IPS-20b (cell line): ENCODE results near the gene DNAJB4.

Experiments used
- H3K27ac ChIP-seq: one replicate; pipeline ENCODE4 v1.5.1; 2013; ENCODE audit warnings: low read length
- H3K27me3 ChIP-seq: 2 replicates; pipeline ENCODE4 v1.6.1; 2013; ENCODE audit warnings: mild to moderate bottlenecking, low read length, inconsistent platforms; ENCODE audit not compliant: insufficient read depth
- H3K36me3 ChIP-seq: 2 replicates; pipeline ENCODE4 v1.6.1; 2013; ENCODE audit warnings: low read depth, mild to moderate bottlenecking, inconsistent platforms, low read length, moderate library complexity; ENCODE audit not compliant: insufficient read depth
- H3K4me1 ChIP-seq: 2 replicates; pipeline ENCODE4 v1.6.1; 2013; ENCODE audit warnings: mild to moderate bottlenecking, control low read depth, inconsistent platforms, low read length, moderate library complexity; ENCODE audit not compliant: insufficient read depth
- H3K4me3 ChIP-seq: 2 replicates; pipeline ENCODE4 v1.5.1; 2013; ENCODE audit warnings: mild to moderate bottlenecking, low read length, inconsistent platforms
- H3K9ac ChIP-seq: 2 replicates; pipeline ENCODE4 v1.6.1; 2013; ENCODE audit warnings: low read depth, mild to moderate bottlenecking, inconsistent platforms, low read length, moderate library complexity
- H3K9me3 ChIP-seq: 2 replicates; pipeline ENCODE4 v1.6.1; 2013; ENCODE audit warnings: mild to moderate bottlenecking, low read depth, low read length, inconsistent platforms; ENCODE audit not compliant: insufficient read depth

Gene DNAJB4

DNA sequence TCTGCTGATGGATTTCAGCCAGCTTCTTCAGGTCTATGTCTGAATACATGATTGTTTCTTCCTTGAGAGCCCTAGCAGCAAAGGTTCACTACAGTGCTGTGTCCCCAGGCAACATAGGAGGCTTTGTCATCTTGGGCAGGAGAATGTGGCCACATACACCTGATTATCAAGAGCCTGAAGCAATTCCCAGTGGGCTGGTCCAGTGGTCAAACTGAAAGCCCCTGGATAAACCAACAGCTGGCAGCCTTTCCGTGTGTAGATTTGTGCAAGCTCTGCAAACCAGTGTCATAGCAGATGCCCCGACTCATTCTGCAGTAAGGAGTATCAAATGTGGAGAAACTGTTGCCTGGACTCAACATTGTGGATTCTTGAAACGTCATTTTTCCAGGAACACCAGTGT is 38.7 kb downstream of the DNAJB4 start:
- H3K27me3 ChIP-seq, result peaks cover 58% of the 10 kb centered on the region

GRCh38 chr1:78044796-78045562 is 40.2 kb downstream of the DNAJB4 start:
- no peak overlapping the region for H3K27ac ChIP-seq
- peaks cover 7% of the 10 kb centered on the region; the same call in 1 of the 2 replicates for H3K4me1 ChIP-seq
- H3K36me3 ChIP-seq, result no peaks in the 10 kb centered on the region
- H3K27me3 ChIP-seq, result peaks cover 59% of the 10 kb centered on the region
- H3K9ac ChIP-seq, result peak overlapping the region; percentile 81; the same call in 1 of the 2 replicates
- H3K4me3 ChIP-seq, result peak overlapping the region; percentile 85
- H3K9me3 ChIP-seq, result no peaks in the 10 kb centered on the region

More for the DNA sequence above, 38.7 kb downstream of the DNAJB4 start:
- H3K9ac ChIP-seq, result no peak overlapping the region
- H3K4me3 ChIP-seq, result no peak overlapping the region
- H3K4me1 ChIP-seq, result peaks cover 7% of the 10 kb centered on the region; the same call in 1 of the 2 replicates
- no peaks in the 10 kb centered on the region for H3K9me3 ChIP-seq
- no peak overlapping the region for H3K27ac ChIP-seq
- no peaks in the 10 kb centered on the region for H3K36me3 ChIP-seq

GRCh38 chr1:78045563-78045925 is 40.8 kb downstream of the DNAJB4 start:
- Histone ChIP-seq H3K4me1 (peaks cover 7% of the 10 kb centered on the region; the same call in 1 of the 2 replicates), H3K4me3 (peak overlapping the region; percentile 85), H3K9ac (peak overlapping the region; percentile 81; the same call in 1 of the 2 replicates), H3K27me3 (peaks cover 59% of the 10 kb centered on the region), H3K9me3 (no peaks in the 10 kb centered on the region), H3K36me3 (no peaks in the 10 kb centered on the region), H3K27ac (no peak overlapping the region)

DNA sequence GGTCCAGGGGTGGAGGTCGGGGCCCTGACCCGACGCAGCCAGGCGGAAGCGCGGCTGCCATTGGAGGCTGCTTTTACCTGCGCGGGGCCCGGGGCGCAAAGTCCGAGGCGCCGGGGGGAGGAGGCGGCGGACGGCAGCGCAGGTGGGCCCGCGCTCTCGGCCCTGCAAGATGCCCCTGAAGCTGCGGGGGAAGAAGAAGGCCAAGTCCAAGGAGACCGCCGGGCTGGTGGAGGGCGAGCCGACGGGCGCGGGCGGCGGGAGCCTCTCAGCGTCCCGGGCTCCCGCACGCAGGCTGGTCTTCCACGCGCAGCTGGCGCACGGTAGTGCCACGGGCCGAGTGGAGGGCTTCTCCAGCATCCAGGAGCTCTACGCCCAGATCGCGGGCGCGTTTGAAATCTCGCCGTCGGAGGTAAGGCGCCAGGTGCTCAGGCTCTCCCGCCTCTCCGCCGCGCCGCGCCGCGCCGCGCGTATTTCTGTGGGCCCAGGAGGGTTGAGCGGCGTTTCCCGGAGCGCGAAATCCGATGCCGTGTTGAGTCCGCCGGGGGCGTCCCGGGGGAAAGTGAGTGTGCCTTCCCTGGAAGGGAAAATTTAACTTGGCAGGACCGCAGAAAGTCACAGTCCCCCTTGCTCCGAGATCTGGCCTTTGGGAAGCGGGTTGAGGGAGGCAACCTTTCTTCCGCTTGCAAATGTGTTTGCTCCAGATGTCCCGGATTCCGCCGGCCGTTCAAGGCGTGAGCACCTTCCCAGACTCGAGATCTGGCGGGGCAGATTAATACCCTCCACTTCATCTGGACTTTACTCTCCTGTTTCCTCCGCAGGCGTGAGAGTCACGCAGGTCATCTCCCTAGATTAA is 41.4 kb downstream of the DNAJB4 start, which contains the start of gene GIPC2:
TSS of gene GIPC2 (plus strand) at position 41 of the 853 bp plus-strand sequence. CDS start at position 170, 129 bp downstream.
- Histone ChIP-seq H3K9ac (peak within 1 kb of the TSS; percentile 81; the same call in 1 of the 2 replicates), H3K27ac (no peak within 1 kb of the TSS), H3K27me3 (peaks cover 59% of the 10 kb centered on the region), H3K9me3 (no peaks in the 10 kb centered on the region), H3K4me1 (peaks cover 7% of the 10 kb centered on the region; the same call in 1 of the 2 replicates), H3K4me3 (peak within 1 kb of the TSS; percentile 85), H3K36me3 (no peaks in the 10 kb centered on the region)

DNA sequence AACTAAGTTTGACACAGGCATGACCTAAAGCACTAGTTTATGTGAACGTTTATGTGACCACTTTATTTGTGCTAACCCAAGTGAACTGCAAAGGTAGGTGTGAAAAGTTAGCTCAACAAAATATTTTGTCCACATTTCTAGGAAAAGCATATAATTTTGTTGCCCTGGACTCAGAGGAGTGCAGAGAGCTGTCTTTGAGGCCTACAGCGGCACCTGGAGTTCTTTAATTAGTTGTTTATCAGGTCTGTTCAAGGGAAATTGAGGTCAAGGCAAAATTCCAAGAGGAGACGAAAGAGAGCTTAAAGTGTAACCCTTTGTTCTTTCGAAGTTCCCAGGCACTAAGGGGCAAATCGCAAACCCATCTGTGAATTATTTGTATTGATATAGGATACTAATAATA is 42.4 kb downstream of the DNAJB4 start:
- H3K9ac ChIP-seq, result no peak overlapping the region
- H3K27ac ChIP-seq, result no peak overlapping the region
- H3K4me3 ChIP-seq, result peak overlapping the region; percentile 85
- H3K4me1 ChIP-seq, result peaks cover 7% of the 10 kb centered on the region; the same call in 1 of the 2 replicates
- no peaks in the 10 kb centered on the region for H3K9me3 ChIP-seq
- no peaks in the 10 kb centered on the region for H3K36me3 ChIP-seq
- peaks cover 59% of the 10 kb centered on the region for H3K27me3 ChIP-seq

DNA sequence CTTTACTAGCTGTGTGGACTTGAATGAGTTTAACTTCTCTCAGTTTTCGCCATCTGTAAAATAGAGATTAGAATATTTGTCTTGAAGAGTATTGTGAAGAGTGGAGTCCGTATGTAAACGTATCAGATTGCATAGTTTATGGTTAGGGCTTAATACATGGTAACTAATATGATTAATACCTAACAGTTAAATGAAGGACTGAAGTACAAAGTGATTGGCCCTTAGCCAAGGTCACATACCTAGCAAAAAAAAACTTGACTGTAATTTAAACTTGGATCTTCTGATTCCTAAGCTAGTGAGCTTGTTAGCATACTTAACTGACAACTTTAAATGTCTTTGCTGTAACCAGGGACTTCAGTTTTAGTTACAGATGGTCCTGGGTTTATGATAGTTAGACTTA is 42.9 kb downstream of the DNAJB4 start:
- Histone ChIP-seq H3K4me3 (no peak overlapping the region), H3K36me3 (no peaks in the 10 kb centered on the region), H3K27ac (no peak overlapping the region), H3K27me3 (peaks cover 59% of the 10 kb centered on the region), H3K9me3 (no peaks in the 10 kb centered on the region), H3K4me1 (peaks cover 7% of the 10 kb centered on the region; the same call in 1 of the 2 replicates), H3K9ac (no peak overlapping the region)

GRCh38 chr1:78048446-78048845 is 43.7 kb downstream of the DNAJB4 start:
- Histone ChIP-seq H3K36me3 (no peaks in the 10 kb centered on the region), H3K27me3 (peaks cover 50% of the 10 kb centered on the region), H3K4me3 (no peak overlapping the region), H3K27ac (no peak overlapping the region), H3K9ac (no peak overlapping the region), H3K4me1 (peaks cover 7% of the 10 kb centered on the region; the same call in 1 of the 2 replicates), H3K9me3 (no peaks in the 10 kb centered on the region)

- H3K9me3 ChIP-seq, result no peaks in the 10 kb centered on the region
- no peak overlapping the region for H3K4me3 ChIP-seq
- no peak overlapping the region for H3K27ac ChIP-seq
- H3K27me3 ChIP-seq, result peaks cover 41% of the 10 kb centered on the region
- H3K4me1 ChIP-seq, result peaks cover 7% of the 10 kb centered on the region; the same call in 1 of the 2 replicates
- H3K36me3 ChIP-seq, result no peaks in the 10 kb centered on the region
- H3K9ac ChIP-seq, result no peak overlapping the region
Measured at GRCh38 chr1:78049396-78049795, 44.7 kb downstream of the DNAJB4 start.

DNA sequence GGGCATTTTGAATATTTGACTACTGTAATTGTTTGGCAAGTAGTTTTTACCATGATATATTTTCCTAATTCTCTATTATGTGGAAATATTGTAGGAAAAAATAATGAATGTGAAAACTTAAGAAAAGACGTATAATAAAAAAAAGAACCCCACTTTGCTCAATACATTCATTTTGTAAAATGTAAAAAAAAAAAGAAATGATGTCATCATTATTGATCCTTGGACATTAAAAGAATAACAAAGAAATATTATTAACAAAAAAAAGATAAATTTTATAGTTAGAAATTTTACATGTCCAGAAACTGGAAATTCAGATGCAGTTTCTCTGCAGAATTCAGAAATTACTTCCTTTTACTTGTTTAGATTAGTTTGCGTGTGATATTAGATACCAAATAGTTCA is 46.3 kb downstream of the DNAJB4 start:
- Histone ChIP-seq H3K27ac (no peak overlapping the region), H3K4me1 (peaks cover 3% of the 10 kb centered on the region; the same call in 1 of the 2 replicates), H3K9me3 (no peaks in the 10 kb centered on the region), H3K9ac (no peak overlapping the region), H3K4me3 (no peak overlapping the region), H3K36me3 (no peaks in the 10 kb centered on the region), H3K27me3 (peaks cover 25% of the 10 kb centered on the region)

GRCh38 chr1:78052685-78053405 is 48.1 kb downstream of the DNAJB4 start:
- Histone ChIP-seq H3K36me3 (no peaks in the 10 kb centered on the region), H3K27ac (no peak overlapping the region), H3K9me3 (no peaks in the 10 kb centered on the region)

DNA sequence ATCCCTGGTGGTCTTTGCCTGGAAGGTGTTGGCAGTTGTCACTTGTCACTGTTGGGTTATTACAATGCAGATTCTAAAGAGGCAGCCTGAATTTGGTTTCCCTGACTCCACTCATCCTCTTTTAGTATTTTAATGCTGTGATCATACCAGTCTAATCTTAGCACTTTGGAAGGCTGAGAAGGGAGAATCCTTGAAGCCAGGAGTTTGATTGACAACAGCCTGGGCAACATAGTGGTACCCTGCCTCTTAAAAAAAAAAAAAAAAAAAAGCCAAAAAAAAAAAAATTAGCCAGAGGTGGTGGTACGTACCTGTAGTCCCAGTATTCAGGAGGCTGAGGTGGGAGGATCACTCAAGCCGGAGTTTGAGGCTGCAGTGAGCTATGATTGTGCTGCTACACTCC is 48.8 kb downstream of the DNAJB4 start:
- Histone ChIP-seq H3K36me3 (no peaks in the 10 kb centered on the region), H3K9ac (no peak overlapping the region), H3K27me3 (no peaks in the 10 kb centered on the region; the same call in 1 of the 2 replicates), H3K27ac (no peak overlapping the region), H3K4me3 (no peak overlapping the region), H3K4me1 (no peaks in the 10 kb centered on the region), H3K9me3 (no peaks in the 10 kb centered on the region)

More at GRCh38 chr1:78052685-78053405, 48.1 kb downstream of the DNAJB4 start:
- Histone ChIP-seq H3K27me3 (peaks cover 6% of the 10 kb centered on the region), H3K4me3 (no peak overlapping the region), H3K4me1 (no peaks in the 10 kb centered on the region), H3K9ac (no peak overlapping the region)
